Stimulated activated CD8-positive, alpha-beta memory T cell treated with anti-CD3 and anti-CD28 coated beads, Interleukin-12 subunit alpha, Interleukin-12 subunit beta, amount 100 ng/mL, for 4 hours (primary cell): ENCODE results near the gene FBXO24.
"Not testable (repeated sequence)": the region's sequence is repeated elsewhere in the genome, so short reads cannot be mapped to it uniquely, and the experiment has no call there.

Source experiments
- DNase-seq: peaks from one replicate; pipeline ENCODE4 v3.0.0-alpha.2; 2020; ENCODE audit warnings: low read depth

FBXO24 gene, protein sequence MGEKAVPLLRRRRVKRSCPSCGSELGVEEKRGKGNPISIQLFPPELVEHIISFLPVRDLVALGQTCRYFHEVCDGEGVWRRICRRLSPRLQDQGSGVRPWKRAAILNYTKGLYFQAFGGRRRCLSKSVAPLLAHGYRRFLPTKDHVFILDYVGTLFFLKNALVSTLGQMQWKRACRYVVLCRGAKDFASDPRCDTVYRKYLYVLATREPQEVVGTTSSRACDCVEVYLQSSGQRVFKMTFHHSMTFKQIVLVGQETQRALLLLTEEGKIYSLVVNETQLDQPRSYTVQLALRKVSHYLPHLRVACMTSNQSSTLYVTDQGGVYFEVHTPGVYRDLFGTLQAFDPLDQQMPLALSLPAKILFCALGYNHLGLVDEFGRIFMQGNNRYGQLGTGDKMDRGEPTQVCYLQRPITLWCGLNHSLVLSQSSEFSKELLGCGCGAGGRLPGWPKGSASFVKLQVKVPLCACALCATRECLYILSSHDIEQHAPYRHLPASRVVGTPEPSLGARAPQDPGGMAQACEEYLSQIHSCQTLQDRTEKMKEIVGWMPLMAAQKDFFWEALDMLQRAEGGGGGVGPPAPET

GRCh38 chr7:100586266-100587025 is at the start of gene FBXO24:
Gene FBXO24, plus strand, starts transcription at chr7:100586328. Its CDS starts 298 bp downstream, at chr7:100586626.
- peak; percentile 98 for DNase-seq

GRCh38 chr7:100536695-100537094 is 49.4 kb upstream of the FBXO24 start:
- DNase-seq, result not testable (repeated sequence)

GRCh38 chr7:100538348-100538653 is 47.8 kb upstream of the FBXO24 start:
- DNase-seq, result no peak

- DNase-seq, result peak; percentile 100
Observed at GRCh38 chr7:100538654-100539435, 47.3 kb upstream of the FBXO24 start, which contains the start of gene AGFG2. Gene AGFG2, plus strand, starts transcription at chr7:100539203. Its CDS starts 144 bp downstream, at chr7:100539347.

DNA sequence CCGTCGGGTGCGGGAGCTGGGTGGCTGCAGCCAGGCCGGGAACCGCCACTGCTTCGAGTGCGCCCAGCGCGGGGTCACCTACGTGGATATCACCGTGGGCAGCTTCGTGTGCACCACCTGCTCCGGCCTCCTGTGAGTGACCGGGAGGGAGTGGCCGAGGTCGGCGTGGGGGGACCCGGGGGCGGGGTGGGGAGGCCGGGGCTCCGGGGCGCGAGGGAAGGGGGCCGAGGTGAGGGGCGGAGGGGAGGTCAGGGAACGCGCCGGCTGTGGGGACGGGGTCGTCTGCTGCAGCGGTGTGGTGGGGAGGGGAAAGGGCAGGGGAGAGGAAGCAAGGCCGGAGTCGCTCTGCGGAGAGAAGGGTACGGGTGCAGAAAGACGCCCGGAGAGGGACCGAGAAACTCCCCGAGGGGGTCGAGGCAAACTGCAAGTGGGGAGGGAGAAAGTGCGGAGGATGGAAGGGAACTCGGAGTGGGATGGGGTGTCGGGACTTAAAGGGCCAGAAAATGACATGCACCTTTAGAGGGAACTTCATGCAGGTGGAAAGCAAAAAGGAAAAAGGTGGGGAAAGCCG is 46.6 kb upstream of the FBXO24 start:
- DNase-seq, result no peak

DNA sequence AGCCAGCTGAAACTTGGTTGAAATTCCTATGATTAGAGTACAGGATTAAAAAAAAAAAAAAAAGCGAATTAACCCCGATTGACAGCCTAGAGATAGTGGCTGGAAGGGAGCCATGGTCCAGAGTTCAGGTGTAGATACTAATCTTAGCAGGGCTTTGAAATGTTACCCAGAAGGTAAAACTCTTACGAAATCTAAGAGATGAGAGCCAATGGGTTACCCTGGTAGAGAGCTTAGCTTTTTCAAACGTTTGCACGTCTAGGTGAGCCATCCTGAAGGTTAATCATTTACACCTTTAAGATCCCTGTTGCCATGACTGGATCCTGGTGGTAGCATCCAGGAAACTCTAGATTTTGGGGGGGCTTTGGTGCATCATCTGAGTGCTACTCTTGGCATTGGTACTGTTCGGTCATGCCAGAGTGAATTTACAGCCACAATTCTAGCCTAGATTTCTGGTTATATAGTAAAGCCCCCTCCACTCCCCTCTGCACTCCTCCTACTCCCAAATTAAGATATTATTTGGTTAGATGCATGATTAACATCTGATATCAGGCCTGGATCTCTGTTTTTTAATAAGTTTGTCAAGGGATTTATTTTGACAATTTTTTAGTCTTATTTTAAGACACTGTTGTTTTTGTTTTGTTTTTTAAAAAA is 45.9 kb upstream of the FBXO24 start:
- DNase-seq, result no peak

DNA sequence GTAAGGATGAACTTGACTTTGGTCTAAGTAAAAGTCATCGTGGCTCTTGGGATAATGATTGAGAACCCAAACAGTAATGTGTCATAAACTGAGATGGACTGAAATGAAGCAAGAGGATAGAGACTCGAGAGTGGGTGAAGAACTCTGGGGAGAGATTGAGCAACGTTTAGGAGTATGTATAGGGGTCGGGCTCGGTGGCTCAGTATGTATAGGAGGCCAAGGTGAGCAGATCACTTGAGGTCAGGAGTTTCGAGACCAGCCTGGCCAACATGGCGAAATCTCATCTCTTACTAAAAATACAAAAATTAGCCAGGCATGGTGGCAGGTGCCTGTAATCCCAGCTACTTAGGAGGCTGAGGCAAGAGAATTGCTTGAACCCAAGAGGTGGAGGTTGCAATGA is 44.8 kb upstream of the FBXO24 start:
- DNase-seq, result not testable (repeated sequence)

DNA sequence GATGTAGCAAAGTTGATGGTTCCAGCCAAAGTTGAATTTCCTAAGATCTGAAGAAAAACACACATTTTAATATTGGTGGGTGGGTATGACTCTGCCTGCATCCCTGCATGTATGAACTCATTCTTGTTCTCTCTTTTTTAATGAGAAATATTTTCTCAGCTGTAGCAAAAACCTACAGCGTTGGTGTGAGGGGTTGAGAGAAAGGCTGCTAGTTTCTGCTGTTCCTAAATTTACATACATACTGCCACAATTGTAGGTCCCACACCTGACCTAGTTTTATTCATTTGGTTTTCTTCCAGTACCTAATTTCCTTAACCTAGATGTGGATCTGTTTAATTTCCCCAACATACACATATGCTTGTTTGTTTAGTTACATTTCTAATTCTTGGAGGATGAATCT is 42.5 kb upstream of the FBXO24 start:
- no peak for DNase-seq

GRCh38 chr7:100544386-100544785 is 41.7 kb upstream of the FBXO24 start:
- no peak for DNase-seq

DNA sequence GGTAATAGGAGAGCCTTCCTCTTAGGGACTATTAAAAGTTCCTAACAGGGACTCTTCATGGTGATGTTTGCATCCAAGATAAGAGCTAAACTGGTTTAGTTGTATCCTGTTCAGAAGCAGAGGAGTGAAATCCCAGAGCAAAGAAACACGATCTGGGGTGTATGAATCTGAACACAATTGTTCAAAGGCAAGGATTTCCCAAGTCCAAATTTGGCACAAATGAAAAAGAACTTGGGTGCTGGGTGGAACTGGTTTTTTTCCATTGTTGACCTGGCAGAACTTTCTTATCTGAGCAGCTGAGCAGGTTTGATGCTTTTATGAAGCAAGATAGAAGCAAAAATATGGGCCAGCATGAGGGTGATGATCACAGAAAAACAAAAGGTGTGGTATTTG is 41.2 kb upstream of the FBXO24 start:
- DNase-seq, result no peak

- DNase-seq, result no peak
Observed at GRCh38 chr7:100545360-100546128, 40.6 kb upstream of the FBXO24 start.

DNA sequence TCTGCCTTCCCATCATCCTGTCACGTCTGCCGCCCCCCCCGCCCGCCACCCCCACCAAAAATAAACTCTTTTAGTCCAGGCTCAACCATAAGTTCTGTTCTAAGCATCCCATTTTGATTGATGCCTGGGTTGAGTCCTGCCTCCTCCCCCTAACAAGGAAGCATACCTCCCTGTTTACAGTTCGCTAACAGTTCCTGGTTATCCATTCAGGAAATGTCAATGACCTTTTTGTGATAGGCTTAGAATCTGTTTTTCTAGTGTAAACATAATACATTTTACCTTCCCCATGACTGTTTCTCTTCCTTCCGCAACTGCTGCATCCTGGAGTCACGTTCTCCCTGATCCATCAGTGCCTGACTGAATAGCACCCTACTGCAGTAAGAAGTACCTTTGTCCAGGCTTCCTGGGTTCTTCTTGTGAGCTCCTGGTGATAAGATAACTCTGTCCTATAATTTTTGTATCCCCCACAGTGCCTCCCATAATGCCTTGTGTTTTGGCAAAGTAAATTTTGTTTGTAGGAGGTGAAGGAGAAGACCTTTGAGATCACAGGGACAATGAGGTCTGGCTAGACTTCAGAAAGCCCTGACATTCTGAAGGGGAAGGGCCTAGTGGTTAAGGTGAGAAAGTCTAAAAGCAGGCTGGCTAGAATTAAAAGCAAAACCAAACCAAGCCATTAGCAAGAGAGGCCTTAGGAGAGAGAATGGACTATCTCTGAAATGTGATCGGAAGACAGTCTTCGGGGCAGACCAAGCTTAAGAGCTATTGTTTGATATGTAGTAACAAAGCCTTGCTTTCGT is 39.8 kb upstream of the FBXO24 start:
- no peak for DNase-seq

DNA sequence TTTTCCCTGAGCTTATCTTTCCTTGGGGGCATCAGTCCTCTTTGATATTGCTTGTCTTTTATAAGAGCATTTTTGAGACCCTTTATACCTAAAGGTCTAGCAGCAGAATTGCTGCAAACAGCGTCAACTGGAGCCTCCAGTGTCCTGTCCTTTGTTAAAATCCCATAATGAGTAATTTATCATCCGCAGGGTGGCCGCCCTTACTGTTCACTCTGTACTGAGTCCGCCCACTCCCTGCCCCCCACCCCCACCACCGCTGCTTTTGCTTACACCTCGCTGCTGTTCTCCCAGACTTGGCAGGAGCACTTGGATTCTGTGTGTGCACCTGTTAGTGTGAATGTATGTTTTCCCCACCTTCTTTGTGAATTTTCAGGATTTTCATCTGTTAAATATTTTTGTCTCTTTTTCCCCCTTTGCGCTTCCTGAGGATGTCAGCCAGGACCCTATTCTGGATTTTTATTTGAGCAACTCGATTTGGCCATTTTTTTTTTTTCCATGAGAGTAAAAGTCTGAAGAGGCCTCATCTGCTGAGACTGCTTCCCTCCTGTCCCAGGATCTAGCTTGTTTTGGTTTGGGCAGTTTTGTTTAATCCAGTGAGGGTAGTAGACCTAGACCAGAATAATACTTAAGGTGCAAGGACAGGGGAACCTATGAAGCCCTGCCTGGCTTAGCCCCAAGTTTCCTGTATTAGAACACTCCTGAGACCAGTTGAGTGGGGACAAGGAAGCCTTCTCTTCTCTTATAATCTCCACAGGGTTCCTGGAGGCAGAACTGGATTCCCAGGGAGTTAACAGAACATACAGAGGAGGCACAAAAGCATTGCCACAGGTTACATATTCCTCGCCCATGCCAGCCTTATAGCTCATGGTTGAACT is 39.0 kb upstream of the FBXO24 start:
- DNase-seq, result no peak

DNA sequence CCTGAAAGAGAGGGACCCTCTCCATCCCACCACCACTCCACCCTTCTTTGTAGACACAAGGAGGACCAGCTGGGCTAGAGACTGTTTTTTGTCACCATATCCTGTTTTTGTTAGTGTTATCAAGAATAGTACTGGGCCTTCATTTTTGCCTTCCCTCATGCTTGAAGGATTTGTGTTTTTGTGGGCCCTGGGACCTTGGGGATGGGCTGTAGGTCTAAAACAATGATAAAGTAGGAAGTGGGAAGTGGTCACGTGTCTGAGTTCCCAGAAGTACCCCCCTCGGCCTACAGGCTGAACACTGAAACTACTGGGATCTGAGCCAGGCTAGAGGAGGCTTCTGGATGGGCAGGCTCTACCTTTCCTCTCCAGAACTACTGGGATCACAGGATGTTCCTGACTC is 38.3 kb upstream of the FBXO24 start:
- no peak for DNase-seq

DNA sequence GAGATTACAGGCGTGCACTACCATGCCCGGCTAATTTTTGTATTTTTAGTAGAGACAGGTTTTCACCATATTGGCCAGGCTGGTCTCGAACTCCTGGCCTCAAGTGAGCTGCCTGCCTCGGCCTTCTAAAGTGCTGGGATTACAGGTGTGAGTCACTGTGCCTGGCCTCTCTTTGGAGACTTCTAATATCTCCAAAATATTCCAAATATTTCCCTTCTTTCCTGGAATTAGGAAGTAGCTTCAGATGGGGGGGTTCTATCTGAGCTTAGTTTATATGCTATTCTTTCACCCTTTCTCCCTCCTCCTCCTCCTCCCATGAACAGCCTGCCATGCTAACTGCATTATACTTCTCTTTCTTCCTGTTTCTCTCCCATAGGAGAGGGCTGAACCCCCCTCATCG is 37.7 kb upstream of the FBXO24 start:
- not testable (repeated sequence) for DNase-seq

GRCh38 chr7:100552532-100552931 is 33.6 kb upstream of the FBXO24 start:
- no peak for DNase-seq

GRCh38 chr7:100553032-100553431 is 33.1 kb upstream of the FBXO24 start:
- no peak for DNase-seq

DNA sequence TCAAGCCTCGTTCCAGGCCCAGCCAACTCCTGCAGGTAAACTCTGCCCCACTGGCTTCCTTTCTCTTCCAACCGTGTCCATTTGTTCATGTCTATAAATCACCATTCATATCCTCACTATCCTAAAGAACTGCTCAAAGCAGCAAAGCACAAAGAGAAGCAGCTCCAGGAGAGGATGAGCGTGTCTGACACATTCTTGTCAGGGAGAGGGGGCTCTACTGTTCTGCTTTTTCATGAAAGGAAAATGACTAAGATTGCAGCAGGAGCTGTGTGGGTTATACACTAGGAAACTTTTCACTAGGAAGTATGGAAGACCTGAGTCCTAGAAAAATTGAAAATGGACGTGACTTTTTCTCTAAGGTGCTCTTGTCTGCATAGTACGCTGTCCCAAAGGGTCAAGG is 30.4 kb upstream of the FBXO24 start:
- no peak for DNase-seq

DNA sequence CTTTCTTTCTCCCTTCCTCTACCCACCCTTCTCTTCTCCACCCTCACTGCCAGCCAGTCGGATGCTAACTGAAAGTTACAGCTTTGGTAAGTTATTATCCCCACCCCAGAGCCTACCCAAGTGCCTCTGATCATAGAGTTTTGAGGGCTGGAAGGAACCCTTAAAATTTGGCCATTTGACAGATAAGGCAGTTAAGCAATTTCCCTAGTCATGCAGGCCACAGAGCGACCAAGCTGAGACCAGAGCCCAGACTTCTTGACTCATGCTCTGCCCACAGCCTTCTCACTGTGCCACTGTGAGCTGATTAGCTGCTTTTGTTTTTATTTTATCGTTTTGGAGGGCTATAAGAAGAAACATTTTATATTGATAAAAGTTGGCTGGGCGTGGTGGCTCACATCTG is 29.6 kb upstream of the FBXO24 start:
- DNase-seq, result no peak
